WTC11 (cell line): Measurements from ENCODE around the gene SRC. TPM values are rescaled to one million over a fixed set of nuclear protein-coding genes. Genes with fewer than 3 reads are reported as not detected.

Experiments used
- ATAC-seq: fragments of 200-7000 bp; cut with Tn5 transposase; 2 replicates; pipeline ENCODE4 v1.10.0; 2021; ENCODE audit warnings: mild to moderate bottlenecking, moderate library complexity
- CTCF ChIA-PET: fragments of 300-600 bp; sonication (Branson Sonifier 250); formaldehyde crosslinking; loops from one replicate; lab custom pipeline; 2021; ENCODE audit warnings: antibody characterized with exemption; lab: Charles Lee
- POLR2A ChIA-PET: fragments of 350-600 bp; sonication (Branson Sonifier 250); formaldehyde crosslinking; loops from one replicate; lab custom pipeline; 2021; ENCODE audit warnings: antibody characterized with exemption; lab: Charles Lee
- DNase-seq: peaks from one replicate; pipeline ENCODE4 v3.0.0; 2021; ENCODE audit warnings: low spot score
- H3K27ac Mint-ChIP-seq: 2 replicates; pipeline ENCODE4 v1.8.0; 2021; ENCODE audit warnings: mixed read lengths
- H3K27me3 Mint-ChIP-seq: 2 replicates; pipeline ENCODE4 v1.8.0; 2021; ENCODE audit warnings: low read depth, mild to moderate bottlenecking, moderate library complexity, mixed read lengths
- H3K36me3 Mint-ChIP-seq: 2 replicates; pipeline ENCODE4 v1.8.0; 2021; ENCODE audit warnings: mixed read lengths
- H3K4me1 Mint-ChIP-seq: 2 replicates; pipeline ENCODE4 v1.8.0; 2022; ENCODE audit warnings: mixed read lengths
- H3K4me3 Mint-ChIP-seq: 2 replicates; pipeline ENCODE4 v1.8.0; 2021; ENCODE audit warnings: mild to moderate bottlenecking, moderate library complexity, mixed read lengths
- H3K9me3 Mint-ChIP-seq: 2 replicates; pipeline ENCODE4 v1.8.0; 2021; ENCODE audit warnings: mixed read lengths
- ATF6 ChIP-seq: sonication (generic); formaldehyde crosslinking; IDR thresholded peaks from 2 replicates; pipeline ENCODE4 v1.8.1; 2023; ENCODE audit warnings: mild to moderate bottlenecking, missing genetic modification reagents
- CBFB ChIP-seq: sonication (generic); formaldehyde crosslinking; IDR thresholded peaks from 2 replicates; pipeline ENCODE4 v1.8.1; 2022; ENCODE audit warnings: mild to moderate bottlenecking, low read depth, missing genetic modification reagents
- CREB1 ChIP-seq: sonication (generic); formaldehyde crosslinking; IDR thresholded peaks from 2 replicates; pipeline ENCODE4 v1.8.0; 2023; ENCODE audit warnings: mild to moderate bottlenecking, missing genetic modification reagents
- CREM ChIP-seq: sonication (generic); formaldehyde crosslinking; IDR thresholded peaks from 2 replicates; pipeline ENCODE4 v1.8.1; 2022; ENCODE audit warnings: mild to moderate bottlenecking, missing genetic modification reagents, moderate library complexity
- GABPB1 ChIP-seq: sonication (generic); formaldehyde crosslinking; IDR thresholded peaks from 2 replicates; pipeline ENCODE4 v1.8.1; 2023; ENCODE audit warnings: mild to moderate bottlenecking, missing genetic modification reagents
- GTF2I ChIP-seq: fragments of 250-450 bp; sonication (Bioruptor Pico); conservative IDR thresholded peaks from 2 replicates; pipeline ENCODE4 v1.4.0; 2021; ENCODE audit warnings: mild to moderate bottlenecking
- JAZF1 ChIP-seq: fragments of 250-450 bp; sonication (Bioruptor Pico); IDR thresholded peaks from 2 replicates; pipeline ENCODE4 v1.9.0; 2021; ENCODE audit warnings: moderate library complexity, mild to moderate bottlenecking, inconsistent platforms
- MXD4 ChIP-seq: fragments of 250-450 bp; sonication (Bioruptor Pico); IDR thresholded peaks from 2 replicates; pipeline ENCODE4 v1.8.0; 2021; ENCODE audit warnings: mild to moderate bottlenecking, moderate library complexity, borderline replicate concordance
- NFATC4 ChIP-seq: fragments of 250-450 bp; sonication (Bioruptor Pico); IDR thresholded peaks from 2 replicates; pipeline ENCODE4 v1.9.0; 2021; ENCODE audit warnings: mild to moderate bottlenecking
- NR2C2 ChIP-seq: sonication (generic); formaldehyde crosslinking; IDR thresholded peaks from 2 replicates; pipeline ENCODE4 v1.8.0; 2022; ENCODE audit warnings: mild to moderate bottlenecking, missing genetic modification reagents
- RORB ChIP-seq: fragments of 250-450 bp; sonication (Bioruptor Pico); IDR thresholded peaks from 2 replicates; pipeline ENCODE4 v1.9.0; 2021; ENCODE audit warnings: mild to moderate bottlenecking
- SOX15 ChIP-seq: fragments of 250-450 bp; sonication (Bioruptor Pico); IDR thresholded peaks from 2 replicates; pipeline ENCODE4 v1.9.0; 2021; ENCODE audit warnings: mild to moderate bottlenecking
- TEAD1 ChIP-seq: sonication (generic); formaldehyde crosslinking; IDR thresholded peaks from 2 replicates; pipeline ENCODE4 v1.8.0; 2022; ENCODE audit warnings: mild to moderate bottlenecking, missing genetic modification reagents
- ZBTB43 ChIP-seq: sonication (generic); formaldehyde crosslinking; IDR thresholded peaks from 2 replicates; pipeline ENCODE4 v1.8.1; 2023; ENCODE audit warnings: mild to moderate bottlenecking, missing genetic modification reagents
- ZNF138 ChIP-seq: sonication (generic); formaldehyde crosslinking; conservative IDR thresholded peaks from 2 replicates; pipeline ENCODE4 v1.8.1; 2022; ENCODE audit warnings: mild to moderate bottlenecking, moderate library complexity, missing genetic modification reagents
- ZNF219 ChIP-seq: sonication (generic); formaldehyde crosslinking; IDR thresholded peaks from 2 replicates; pipeline ENCODE4 v1.8.0; 2023; ENCODE audit warnings: missing genetic modification reagents, mild to moderate bottlenecking, borderline replicate concordance
- ZSCAN18 ChIP-seq: fragments of 250-450 bp; sonication (Bioruptor Pico); IDR thresholded peaks from 2 replicates; pipeline ENCODE4 v2.1.2; 2022; ENCODE audit warnings: mild to moderate bottlenecking, moderate library complexity
- total RNA-seq: library from RNA; stranded (reverse); gene quantifications from 3 replicates; pipeline ENCODE4 v1.2.3, GENCODE V29; 2021

The SRC gene
- total RNA-seq, 1 experiment from 2014 or later: 33.3 TPM

- Mint-ChIP-seq H3K9me3 (no peaks in the 10 kb centered on the region), H3K36me3 (no peaks in the 10 kb centered on the region), H3K4me1 (peaks cover 9% of the 10 kb centered on the region), H3K27ac (no peak overlapping the region), H3K4me3 (no peak overlapping the region), H3K27me3 (no peaks in the 10 kb centered on the region)
- POLR2A ChIA-PET: no interaction called here
- no peak for TF ChIP-seq ATF6
- TF ChIP-seq CREB1 (CRISPR knock-in tag): no peak
- ATAC-seq: no peak
- no peak for DNase-seq
- CTCF ChIA-PET: no interaction called here
These were observed 81.0 kb downstream of the SRC start for GRCh38 chr20:37426978-37427377.

GRCh38 chr20:37430044-37430443, 84.1 kb downstream of the SRC start:
- H3K27me3 Mint-ChIP-seq: no peaks in the 10 kb centered on the region
- H3K27ac Mint-ChIP-seq: no peak overlapping the region
- H3K9me3 Mint-ChIP-seq: no peaks in the 10 kb centered on the region
- no peaks in the 10 kb centered on the region for H3K36me3 Mint-ChIP-seq
- no peak overlapping the region for H3K4me3 Mint-ChIP-seq
- no peaks in the 10 kb centered on the region for H3K4me1 Mint-ChIP-seq
- ChIA-PET POLR2A (no interaction called here), CTCF (no interaction called here)
- no peak for TF ChIP-seq ZNF219 (CRISPR knock-in tag)
- TF ChIP-seq RORB: no peak
- no peak for TF ChIP-seq CREM (CRISPR knock-in tag)
- TF ChIP-seq ZSCAN18: no peak
- no peak for TF ChIP-seq NR2C2 (CRISPR knock-in tag)
- no peak for TF ChIP-seq MXD4 (CRISPR knock-in tag)
- TF ChIP-seq GABPB1: no peak
- DNase-seq (no peak), ATAC-seq (no peak)

- no peaks in the 10 kb centered on the region for H3K27me3 Mint-ChIP-seq
- DNase-seq (no peak), ATAC-seq (no peak)
- ChIA-PET CTCF (no interaction called here), POLR2A (no interaction called here)
- H3K36me3 Mint-ChIP-seq: no peaks in the 10 kb centered on the region
- no peaks in the 10 kb centered on the region for H3K4me1 Mint-ChIP-seq
- H3K4me3 Mint-ChIP-seq: no peak overlapping the region
- H3K9me3 Mint-ChIP-seq: no peaks in the 10 kb centered on the region
- TF ChIP-seq ZBTB43 (CRISPR knock-in tag) (no peak), CBFB (CRISPR knock-in tag) (no peak)
- no peak overlapping the region for H3K27ac Mint-ChIP-seq
These were observed 85.0 kb downstream of the SRC start for GRCh38 chr20:37430778-37431460.

GRCh38 chr20:37431786-37432185, 85.8 kb downstream of the SRC start:
- Mint-ChIP-seq H3K36me3 (no peaks in the 10 kb centered on the region), H3K4me1 (peaks cover 2% of the 10 kb centered on the region), H3K27ac (no peak overlapping the region), H3K9me3 (no peaks in the 10 kb centered on the region), H3K27me3 (no peaks in the 10 kb centered on the region), H3K4me3 (no peak overlapping the region)
- ChIA-PET CTCF (no interaction called here), POLR2A (no interaction called here)
- no peak for DNase-seq
- TF ChIP-seq NFATC4 (no peak), ZNF138 (CRISPR knock-in tag) (no peak), TEAD1 (no peak), SOX15 (CRISPR knock-in tag) (no peak), GTF2I (CRISPR knock-in tag) (no peak), JAZF1 (no peak)
- no peak for ATAC-seq
